Neural progenitor cell (in vitro differentiated cells): ENCODE data around the gene HOXC9. TPM values are rescaled to one million over a fixed set of nuclear protein-coding genes. Genes with fewer than 3 reads are reported as not detected.

Source experiments
- DNase-seq: peaks from one replicate; pipeline ENCODE4 v3.0.0-alpha.2; 2016; ENCODE audit warnings: low spot score
- H2AFZ ChIP-seq: fragments of 200-600 bp; sonication (generic); replicated peaks from 2 replicates; pipeline ENCODE4 v1.6.1; 2016; ENCODE audit warnings: antibody characterized with exemption
- H3F3A ChIP-seq: fragments of 200-600 bp; sonication (generic); 2 replicates; pipeline ENCODE4 v1.6.1; 2016; ENCODE audit warnings: antibody characterized with exemption, low read depth
- H3K27ac ChIP-seq: fragments of 200-600 bp; sonication (generic); 2 replicates; pipeline ENCODE4 v1.5.1; 2016; ENCODE audit warnings: mild to moderate bottlenecking
- H3K27me3 ChIP-seq: fragments of 200-600 bp; sonication (generic); 2 replicates; pipeline ENCODE4 v1.6.1; 2016; ENCODE audit warnings: mild to moderate bottlenecking, moderate library complexity
- H3K36me3 ChIP-seq: fragments of 200-600 bp; sonication (generic); 2 replicates; pipeline ENCODE4 v1.5.1; 2016
- H3K4me1 ChIP-seq: fragments of 200-600 bp; sonication (generic); 2 replicates; pipeline ENCODE4 v1.6.1; 2016; ENCODE audit warnings: mixed run types
- H3K4me2 ChIP-seq: fragments of 200-600 bp; sonication (generic); 2 replicates; pipeline ENCODE4 v1.6.1; 2016
- H3K4me3 ChIP-seq: fragments of 200-600 bp; sonication (generic); 2 replicates; pipeline ENCODE4 v1.5.1; 2016
- H3K79me2 ChIP-seq: fragments of 200-600 bp; sonication (generic); 2 replicates; pipeline ENCODE4 v1.6.1; 2016; ENCODE audit warnings: low read depth
- H3K9ac ChIP-seq: fragments of 200-600 bp; sonication (generic); 2 replicates; pipeline ENCODE4 v1.6.1; 2016
- H3K9me3 ChIP-seq: fragments of 200-600 bp; sonication (generic); 2 replicates; pipeline ENCODE4 v1.5.1; 2016; ENCODE audit warnings: low read depth
- H4K20me1 ChIP-seq: fragments of 200-600 bp; sonication (generic); 2 replicates; pipeline ENCODE4 v1.6.1; 2016; ENCODE audit warnings: low read depth
- H3K27ac Mint-ChIP-seq: 3 replicates; pipeline ENCODE4 v1.8.0; 2021; ENCODE audit warnings: mixed read lengths
- H3K27me3 Mint-ChIP-seq: 2 replicates; pipeline ENCODE4 v1.8.0; 2022; ENCODE audit warnings: low read depth, mild to moderate bottlenecking, inconsistent platforms, moderate library complexity, mixed read lengths; ENCODE audit not compliant: insufficient read depth
- H3K36me3 Mint-ChIP-seq: 3 replicates; pipeline ENCODE4 v1.8.0; 2021; ENCODE audit warnings: mixed read lengths
- H3K4me1 Mint-ChIP-seq: 3 replicates; pipeline ENCODE4 v1.8.0; 2021; ENCODE audit warnings: mixed read lengths
- H3K4me3 Mint-ChIP-seq: 3 replicates; pipeline ENCODE4 v1.8.0; 2021; ENCODE audit warnings: mild to moderate bottlenecking, moderate library complexity, mixed read lengths
- H3K9me3 Mint-ChIP-seq: 3 replicates; pipeline ENCODE4 v1.8.0; 2020; ENCODE audit warnings: mixed read lengths
- EZH2 ChIP-seq: fragments of 200-600 bp; sonication (generic); IDR thresholded peaks from 2 replicates; pipeline ENCODE4 v1.6.1; 2017; ENCODE audit warnings: antibody characterized with exemption, mild to moderate bottlenecking, moderate library complexity
- EZH2phosphoT487 ChIP-seq: fragments of 200-600 bp; sonication (generic); IDR thresholded peaks from 2 replicates; pipeline ENCODE4 v1.6.1; 2017; ENCODE audit warnings: antibody characterized with exemption
- total RNA-seq: library from RNA; depleted of rRNA; stranded (reverse); fragments of >200 nt; gene quantifications from 2 replicates; pipeline ENCODE4 v1.2.3, GENCODE V29; 2015; ENCODE audit warnings: low replicate concordance
- TF ChIP-seq, protein P1 (sequence below): fragments of 200-600 bp; sonication (generic); IDR thresholded peaks from 2 replicates; pipeline ENCODE4 v1.5.1; 2017; ENCODE audit warnings: antibody characterized with exemption, mild to moderate bottlenecking

The HOXC9 gene
- total RNA-seq, 1 donor from 2014 or later = not detected

DNA sequence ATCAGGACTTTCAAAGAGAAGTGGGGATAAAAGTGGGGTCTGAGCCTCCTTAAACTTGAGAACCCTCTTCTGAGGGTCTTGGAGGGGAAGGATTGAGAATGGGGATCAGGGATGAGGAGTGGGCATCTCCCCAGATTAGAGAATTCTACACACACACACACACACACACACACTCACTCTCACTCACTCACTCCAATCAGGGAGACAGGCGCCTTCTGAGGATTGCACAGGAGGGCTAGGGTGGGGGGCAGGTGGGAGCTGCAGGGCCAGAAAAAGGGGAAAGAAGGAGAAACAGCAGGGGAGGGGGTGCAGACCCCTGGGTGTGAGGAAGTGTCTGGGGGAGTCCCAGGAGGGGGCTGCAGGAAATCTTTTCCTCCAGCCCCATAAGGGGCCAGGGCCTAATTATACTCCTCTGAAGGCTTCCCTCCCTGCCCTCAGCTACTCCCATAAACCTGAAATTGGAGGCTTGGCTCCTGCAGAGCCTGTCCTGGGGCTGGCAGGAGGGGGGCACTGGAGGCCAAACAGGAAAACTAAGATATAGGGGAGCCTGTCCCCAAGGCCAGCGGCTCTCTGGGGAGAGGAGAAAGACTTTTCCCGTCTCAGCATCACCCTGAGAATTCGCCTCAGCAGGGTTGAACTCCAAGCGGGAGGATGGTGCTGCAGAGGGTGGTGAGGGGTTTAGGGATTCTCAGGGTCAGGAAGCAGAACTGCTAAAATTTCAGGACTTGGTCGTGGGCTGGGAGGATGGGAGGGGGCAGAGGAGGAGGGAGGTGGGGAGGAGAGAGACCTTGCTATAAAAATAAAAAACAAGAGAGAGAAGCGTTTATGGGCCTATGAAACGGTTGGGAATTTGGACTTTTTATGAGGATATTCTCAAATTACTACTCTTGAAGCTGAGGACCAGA lies 1.6 kb downstream of the HOXC9 start:
- H3K27me3 ChIP-seq = peaks cover 100% of the 10 kb centered on the region
- Mint-ChIP-seq H3K4me3 (no peak overlapping the region), H3K27me3 (peaks cover 98% of the 10 kb centered on the region), H3K27ac (no peak overlapping the region), H3K4me1 (peaks cover 4% of the 10 kb centered on the region), H3K9me3 (peaks cover 2% of the 10 kb centered on the region), H3K36me3 (no peaks in the 10 kb centered on the region)
- no peak overlapping the region for H3K4me2 ChIP-seq
- no peak overlapping the region for H3K27ac ChIP-seq
- H3K79me2 ChIP-seq = no peaks in the 10 kb centered on the region
- peaks cover 88% of the 10 kb centered on the region for H4K20me1 ChIP-seq
- H2AFZ ChIP-seq = no peak overlapping the region
- peak; percentile 49 for TF ChIP-seq EZH2phosphoT487
- TF ChIP-seq EZH2 = no peak
- no peaks in the 10 kb centered on the region for H3F3A ChIP-seq
- DNase-seq = no peak
- H3K9me3 ChIP-seq = no peaks in the 10 kb centered on the region
- no peaks in the 10 kb centered on the region for H3K4me1 ChIP-seq
- H3K36me3 ChIP-seq = no peaks in the 10 kb centered on the region
- H3K9ac ChIP-seq = no peak overlapping the region
- H3K4me3 ChIP-seq = no peak overlapping the region

DNA sequence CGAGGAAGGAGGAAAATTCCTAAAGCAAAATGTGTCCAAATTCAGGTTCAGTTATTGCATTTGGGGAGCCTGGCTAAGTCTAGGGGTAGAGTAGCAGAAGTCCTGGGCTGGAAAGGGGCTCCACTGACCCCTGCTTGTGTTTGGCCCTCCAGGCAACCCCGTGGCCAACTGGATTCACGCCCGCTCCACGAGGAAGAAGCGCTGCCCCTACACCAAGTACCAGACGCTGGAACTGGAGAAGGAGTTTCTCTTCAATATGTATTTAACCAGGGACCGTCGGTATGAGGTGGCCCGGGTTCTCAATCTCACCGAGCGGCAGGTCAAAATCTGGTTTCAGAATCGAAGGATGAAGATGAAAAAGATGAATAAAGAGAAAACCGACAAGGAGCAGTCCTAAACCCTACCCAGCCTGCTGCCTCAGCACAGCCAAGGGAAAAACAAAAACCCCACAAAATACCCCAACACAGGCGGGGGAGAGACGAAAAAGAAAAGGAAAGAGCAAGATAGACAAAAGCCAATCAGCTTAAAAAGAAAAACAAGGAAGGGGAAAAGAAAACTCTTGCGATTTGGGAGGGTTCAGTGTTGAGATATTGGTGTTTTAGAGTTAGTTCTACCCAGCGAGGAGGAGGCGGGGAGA lies 2.4 kb downstream of the HOXC9 start:
- H3K4me1 ChIP-seq = no peaks in the 10 kb centered on the region
- peaks cover 4% of the 10 kb centered on the region for H3K4me1 Mint-ChIP-seq
- no peaks in the 10 kb centered on the region for H3K9me3 ChIP-seq
- no peak overlapping the region for H3K27ac Mint-ChIP-seq
- no peaks in the 10 kb centered on the region for H3K36me3 ChIP-seq
- H3K36me3 Mint-ChIP-seq = no peaks in the 10 kb centered on the region
- H3K79me2 ChIP-seq = no peaks in the 10 kb centered on the region
- no peaks in the 10 kb centered on the region for H3F3A ChIP-seq
- no peak overlapping the region for H3K9ac ChIP-seq
- H2AFZ ChIP-seq = no peak overlapping the region
- H3K27me3 ChIP-seq = peaks cover 100% of the 10 kb centered on the region
- H3K27me3 Mint-ChIP-seq = peaks cover 98% of the 10 kb centered on the region
- no peak overlapping the region for H3K4me2 ChIP-seq
- no peak for DNase-seq
- H4K20me1 ChIP-seq = peaks cover 88% of the 10 kb centered on the region
- no peak overlapping the region for H3K4me3 ChIP-seq
- TF ChIP-seq, protein P1, sequence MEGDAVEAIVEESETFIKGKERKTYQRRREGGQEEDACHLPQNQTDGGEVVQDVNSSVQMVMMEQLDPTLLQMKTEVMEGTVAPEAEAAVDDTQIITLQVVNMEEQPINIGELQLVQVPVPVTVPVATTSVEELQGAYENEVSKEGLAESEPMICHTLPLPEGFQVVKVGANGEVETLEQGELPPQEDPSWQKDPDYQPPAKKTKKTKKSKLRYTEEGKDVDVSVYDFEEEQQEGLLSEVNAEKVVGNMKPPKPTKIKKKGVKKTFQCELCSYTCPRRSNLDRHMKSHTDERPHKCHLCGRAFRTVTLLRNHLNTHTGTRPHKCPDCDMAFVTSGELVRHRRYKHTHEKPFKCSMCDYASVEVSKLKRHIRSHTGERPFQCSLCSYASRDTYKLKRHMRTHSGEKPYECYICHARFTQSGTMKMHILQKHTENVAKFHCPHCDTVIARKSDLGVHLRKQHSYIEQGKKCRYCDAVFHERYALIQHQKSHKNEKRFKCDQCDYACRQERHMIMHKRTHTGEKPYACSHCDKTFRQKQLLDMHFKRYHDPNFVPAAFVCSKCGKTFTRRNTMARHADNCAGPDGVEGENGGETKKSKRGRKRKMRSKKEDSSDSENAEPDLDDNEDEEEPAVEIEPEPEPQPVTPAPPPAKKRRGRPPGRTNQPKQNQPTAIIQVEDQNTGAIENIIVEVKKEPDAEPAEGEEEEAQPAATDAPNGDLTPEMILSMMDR = no peak
- TF ChIP-seq EZH2phosphoT487 (peak; percentile 79), EZH2 (peak; percentile 90)
- H3K4me3 Mint-ChIP-seq = no peak overlapping the region
- no peak overlapping the region for H3K27ac ChIP-seq
- H3K9me3 Mint-ChIP-seq = peaks cover 2% of the 10 kb centered on the region

DNA sequence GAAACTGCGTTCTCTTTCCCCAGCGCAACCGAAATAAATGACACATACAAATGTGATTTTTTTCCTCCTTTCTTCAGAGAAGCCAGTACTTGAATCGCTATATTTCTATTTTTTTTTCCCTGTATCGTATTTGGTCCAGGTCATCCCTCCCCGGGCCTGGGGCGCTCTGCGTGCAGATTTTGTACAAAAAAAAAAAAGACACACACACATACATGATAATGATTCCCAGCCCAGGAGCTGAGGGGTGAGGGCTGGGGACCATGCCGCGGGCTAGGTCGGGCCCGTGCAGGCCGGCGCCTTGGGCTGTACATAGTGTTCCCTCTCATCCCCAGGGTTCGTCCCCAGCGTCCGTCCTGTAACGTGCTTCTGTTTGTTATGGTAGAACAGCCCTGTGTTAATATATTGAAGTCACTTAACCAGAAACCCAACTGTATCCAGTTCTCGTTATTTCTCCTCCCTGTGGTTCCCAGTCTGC lies 3.0 kb downstream of the HOXC9 start:
- no peaks in the 10 kb centered on the region for H3F3A ChIP-seq
- peaks cover 100% of the 10 kb centered on the region for H3K27me3 ChIP-seq
- H3K36me3 ChIP-seq = no peaks in the 10 kb centered on the region
- no peak for DNase-seq
- H3K4me1 Mint-ChIP-seq = peaks cover 4% of the 10 kb centered on the region
- H3K9ac ChIP-seq = no peak overlapping the region
- H4K20me1 ChIP-seq = peaks cover 88% of the 10 kb centered on the region
- H3K79me2 ChIP-seq = no peaks in the 10 kb centered on the region
- no peak overlapping the region for H3K4me3 ChIP-seq
- no peak overlapping the region for H3K27ac ChIP-seq
- H3K9me3 Mint-ChIP-seq = peaks cover 2% of the 10 kb centered on the region
- no peak overlapping the region for H2AFZ ChIP-seq
- no peak overlapping the region for H3K4me2 ChIP-seq
- H3K9me3 ChIP-seq = no peaks in the 10 kb centered on the region
- H3K36me3 Mint-ChIP-seq = no peaks in the 10 kb centered on the region
- no peak overlapping the region for H3K4me3 Mint-ChIP-seq
- no peaks in the 10 kb centered on the region for H3K4me1 ChIP-seq
- H3K27me3 Mint-ChIP-seq = peaks cover 98% of the 10 kb centered on the region
- H3K27ac Mint-ChIP-seq = no peak overlapping the region
- TF ChIP-seq EZH2 = peak; percentile 78
- peak; percentile 76 for TF ChIP-seq EZH2phosphoT487
- TF ChIP-seq, protein P1 = no peak
